Colon (tissue), 2 donors: Measurements from ENCODE around the gene SLCO3A1.

ENCODE experiments used
- FAIRE-seq: peaks from 2 replicates; lab custom pipeline; 2012; peaks lifted over from hg19 to GRCh38; lab: Jason Lieb, UNC
- donor health status: control.
- donor health status: control.

SLCO3A1 gene

DNA sequence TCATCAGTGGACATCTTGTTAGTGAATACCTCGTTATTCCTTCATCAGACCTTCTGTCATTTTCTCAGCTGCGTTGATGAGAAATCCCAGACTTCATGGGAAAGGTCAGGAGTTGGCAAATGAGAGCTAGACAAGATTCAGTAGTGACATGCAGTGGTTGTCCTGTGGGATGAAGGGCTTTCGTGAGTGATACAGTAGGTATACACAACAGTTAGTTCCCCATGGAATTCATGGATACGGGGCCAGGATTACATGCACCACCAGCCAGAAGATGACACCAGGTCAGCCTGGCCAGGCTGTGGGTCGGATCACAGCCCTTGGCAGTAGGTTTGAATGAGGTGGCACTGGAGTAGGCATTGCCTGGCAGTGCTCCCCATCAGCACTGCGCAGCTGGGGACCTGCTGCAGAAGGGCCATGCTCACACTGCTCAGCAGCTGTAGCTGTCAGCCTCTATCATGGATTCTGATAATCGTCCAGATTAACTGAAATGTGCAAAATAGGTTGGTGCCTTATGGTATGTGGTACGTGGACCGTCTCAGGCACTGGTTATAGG is 150.1 kb downstream of the SLCO3A1 start:
- FAIRE-seq: no peak

DNA sequence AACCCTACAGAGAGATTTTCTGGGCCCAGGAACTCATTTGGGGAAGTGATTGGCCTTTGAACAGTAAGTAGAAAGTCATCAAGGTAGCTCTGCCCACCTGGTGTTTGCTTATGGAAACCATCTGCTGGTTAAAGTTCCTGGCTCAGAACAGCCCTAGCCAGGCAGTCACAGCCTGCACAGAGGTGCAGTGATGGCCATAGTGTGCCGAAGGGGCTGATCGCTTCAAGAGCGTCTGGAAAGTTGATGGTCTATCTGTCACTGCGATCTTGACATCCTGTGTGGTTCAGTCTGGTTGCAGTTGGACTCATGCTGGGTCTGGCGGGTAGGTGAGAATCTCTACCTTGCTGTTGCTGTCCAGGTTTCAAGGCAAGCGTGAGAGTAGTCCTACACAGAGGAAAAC is 151.6 kb downstream of the SLCO3A1 start:
- FAIRE-seq: no peak

DNA sequence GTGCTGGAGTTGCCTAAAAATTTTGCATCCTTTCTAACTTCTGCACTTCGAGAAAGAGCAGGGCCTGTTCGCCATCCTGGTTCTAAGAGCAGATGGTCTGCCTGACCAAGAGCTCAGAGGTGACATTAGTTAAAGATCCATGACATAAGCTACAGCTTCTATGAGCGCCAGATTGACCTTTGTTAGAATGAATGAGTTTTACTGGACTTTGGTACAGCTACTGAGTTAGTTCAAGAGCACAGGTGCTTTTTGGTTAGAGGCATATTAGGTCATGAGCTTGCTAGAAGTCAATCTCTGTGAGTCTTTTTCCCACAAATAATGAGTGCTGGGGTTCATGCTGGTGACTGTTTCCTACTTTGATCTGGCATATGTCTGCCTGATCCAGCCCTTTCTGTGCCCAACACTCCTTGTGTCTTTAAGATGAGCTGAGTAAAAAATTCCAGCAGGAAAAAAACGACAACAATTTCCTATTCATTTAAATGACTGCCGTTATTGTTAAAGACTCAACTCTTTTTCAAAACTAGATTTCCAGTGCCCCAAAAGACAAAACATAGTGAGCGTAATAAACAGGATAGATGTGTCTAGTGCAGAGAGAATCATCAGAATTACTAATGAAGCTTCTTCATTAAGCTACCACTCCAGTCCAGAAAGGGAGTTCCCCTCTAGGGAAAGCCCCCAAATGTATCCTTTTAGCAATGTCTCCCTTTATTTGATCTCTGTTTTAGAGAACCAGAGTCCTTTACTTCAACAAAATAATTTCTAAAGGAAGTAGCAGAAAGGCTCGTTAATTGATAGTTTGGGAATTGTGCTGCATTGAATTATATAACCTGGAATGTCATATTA is 152.9 kb downstream of the SLCO3A1 start:
- no peak for FAIRE-seq

DNA sequence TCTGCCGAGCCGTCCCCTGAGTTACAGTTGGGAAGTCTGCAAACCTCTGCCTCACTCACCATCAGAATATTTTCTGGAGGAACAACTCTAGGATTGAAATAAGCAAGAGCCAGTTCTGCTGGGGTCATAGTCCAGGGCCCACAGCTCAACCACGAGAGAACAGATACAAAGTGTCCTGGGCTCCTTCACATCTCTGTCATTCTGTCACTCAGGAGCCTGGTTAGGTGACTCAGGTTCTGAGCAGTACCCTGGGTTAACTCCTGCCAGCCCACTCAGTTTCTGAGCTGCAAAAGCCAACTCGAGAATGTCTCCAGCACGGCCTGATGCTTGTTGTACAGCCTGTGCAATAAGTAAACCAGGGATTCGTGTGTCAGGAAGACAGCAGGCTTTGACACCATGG is 155.7 kb downstream of the SLCO3A1 start:
- FAIRE-seq: no peak

DNA sequence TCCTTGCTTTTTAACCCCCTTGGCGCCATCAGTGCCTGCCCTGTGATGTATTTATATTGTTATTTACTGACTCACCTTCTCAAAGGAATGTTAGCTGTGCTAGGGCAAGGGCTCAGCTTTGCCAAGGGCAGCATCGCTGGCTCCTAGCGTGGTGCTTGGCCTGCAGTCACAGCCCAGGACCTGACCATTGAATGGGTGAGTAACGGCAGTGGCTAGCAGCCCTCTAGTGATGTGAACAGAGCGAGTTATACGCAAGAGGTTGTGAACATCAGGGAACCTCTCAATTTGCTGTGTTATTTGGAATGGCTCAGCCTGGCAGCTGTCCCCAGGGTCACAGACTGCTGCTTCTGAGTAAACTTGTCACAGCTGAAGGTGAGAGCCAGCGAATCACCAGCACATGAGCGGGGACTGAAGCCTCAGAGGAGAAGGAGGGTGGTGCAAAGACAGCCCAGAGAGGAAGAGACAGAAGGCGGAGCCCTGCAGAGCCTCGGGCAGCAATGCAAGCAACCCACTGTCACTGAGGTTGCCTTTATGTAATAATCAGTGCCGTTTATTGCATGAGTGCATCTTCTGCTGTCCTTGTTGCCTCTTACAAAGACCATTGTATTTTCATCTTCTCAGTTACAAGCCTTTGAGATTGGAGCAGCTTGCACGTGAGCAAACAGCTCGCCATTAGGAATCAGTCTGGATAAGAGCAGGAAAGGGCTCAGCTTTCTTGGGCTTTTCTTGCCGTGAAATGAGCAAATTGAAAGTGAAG is 158.3 kb downstream of the SLCO3A1 start:
- FAIRE-seq: no peak

DNA sequence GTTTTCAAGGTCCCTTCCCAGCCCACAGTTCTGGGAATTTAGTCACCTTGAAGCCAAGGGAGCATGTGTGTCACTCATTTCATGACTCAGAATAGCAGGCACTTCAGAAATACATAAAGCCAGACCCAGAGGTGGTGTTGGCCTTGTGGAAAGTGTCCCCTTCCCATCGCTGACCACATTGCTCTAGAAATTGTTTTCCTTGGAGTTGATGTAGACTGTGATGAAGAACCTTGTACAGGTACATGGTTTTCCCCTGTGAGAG is 158.8 kb downstream of the SLCO3A1 start:
- no peak for FAIRE-seq

DNA sequence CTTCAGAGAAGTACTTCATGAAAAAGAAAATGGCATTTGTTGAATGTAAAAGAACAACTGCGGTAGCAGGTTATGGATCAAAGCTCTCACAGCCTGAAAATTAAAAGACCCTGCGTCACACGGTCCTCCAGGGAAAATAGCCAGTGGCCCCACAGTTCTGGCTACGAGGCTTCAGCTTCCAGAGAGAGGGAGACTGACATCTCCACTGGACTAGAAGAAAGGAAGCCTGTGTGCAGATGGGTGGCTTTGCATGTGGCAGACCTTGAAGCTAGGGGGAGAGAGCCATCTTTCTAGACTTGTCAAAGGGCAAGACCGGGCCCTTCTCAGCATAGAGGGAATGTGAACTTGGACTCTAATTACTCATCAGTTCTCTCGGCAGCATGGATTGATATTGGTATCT is 159.4 kb downstream of the SLCO3A1 start:
- no peak for FAIRE-seq

DNA sequence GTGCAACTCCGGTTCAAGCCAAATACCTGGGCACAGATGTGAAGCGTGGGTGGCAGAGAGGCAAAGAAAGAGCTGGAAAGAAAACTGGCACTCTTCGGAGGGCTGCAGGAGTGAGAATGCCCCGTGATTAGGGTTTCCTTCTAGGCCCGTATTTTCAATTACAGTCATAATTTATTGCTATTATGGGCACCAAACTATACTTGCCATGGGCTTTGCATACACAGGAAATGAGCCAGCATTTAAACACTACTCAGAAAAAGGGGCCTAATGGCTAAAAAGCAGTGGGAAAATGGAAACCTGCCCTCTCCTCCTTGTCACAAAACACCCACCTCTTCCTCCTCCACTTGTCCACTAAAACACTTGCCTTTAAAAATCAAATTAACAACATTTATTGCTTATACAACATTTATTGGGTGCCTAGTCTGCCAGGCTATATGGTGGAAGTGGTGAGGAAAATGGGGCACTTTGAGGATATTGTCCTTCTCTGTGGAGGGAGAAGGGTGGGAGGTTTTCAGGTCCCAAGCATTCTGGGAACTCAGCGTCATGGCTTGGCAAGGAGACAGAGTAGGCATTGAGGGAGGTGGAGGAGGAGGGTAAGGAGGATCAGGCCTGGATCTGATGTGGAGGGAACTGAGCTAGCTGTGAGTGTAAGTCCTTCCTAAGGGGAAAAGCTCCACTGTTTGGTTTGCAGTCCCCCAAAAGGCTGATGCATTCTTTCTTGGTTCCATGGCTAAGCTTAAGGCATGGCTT is 160.9 kb downstream of the SLCO3A1 start:
- FAIRE-seq: no peak

DNA sequence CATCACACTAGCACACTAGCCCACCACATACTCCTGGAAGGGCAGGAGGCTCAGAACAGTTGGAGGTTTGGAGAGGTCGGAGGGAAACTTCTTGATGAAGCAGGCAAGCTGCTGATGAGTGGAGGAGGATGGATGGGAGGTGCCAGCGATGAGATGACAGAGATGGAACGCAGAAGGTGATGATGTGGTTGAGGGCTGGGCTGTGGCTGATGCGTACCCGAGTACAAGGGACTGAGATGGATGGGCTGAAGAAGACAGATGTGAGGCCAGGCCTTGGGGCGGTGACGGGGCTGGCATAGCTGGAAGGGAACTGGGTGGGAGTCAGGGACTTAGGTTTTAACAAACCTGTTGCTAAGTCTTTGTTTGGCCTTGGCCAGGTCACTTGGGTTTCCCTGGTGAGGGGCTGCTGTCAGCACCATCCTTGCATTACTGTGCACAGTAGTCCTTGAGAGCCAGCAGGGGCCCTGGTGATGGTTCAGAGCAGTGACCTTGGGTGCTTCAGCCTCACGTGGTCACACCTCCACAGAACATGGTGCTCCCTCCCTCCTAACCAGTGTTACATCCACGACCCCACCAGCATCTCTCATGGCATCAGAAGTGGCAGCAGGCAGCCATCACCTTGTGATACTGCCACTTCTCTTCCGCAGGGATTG is 164.5 kb downstream of the SLCO3A1 start:
- FAIRE-seq: no peak

DNA sequence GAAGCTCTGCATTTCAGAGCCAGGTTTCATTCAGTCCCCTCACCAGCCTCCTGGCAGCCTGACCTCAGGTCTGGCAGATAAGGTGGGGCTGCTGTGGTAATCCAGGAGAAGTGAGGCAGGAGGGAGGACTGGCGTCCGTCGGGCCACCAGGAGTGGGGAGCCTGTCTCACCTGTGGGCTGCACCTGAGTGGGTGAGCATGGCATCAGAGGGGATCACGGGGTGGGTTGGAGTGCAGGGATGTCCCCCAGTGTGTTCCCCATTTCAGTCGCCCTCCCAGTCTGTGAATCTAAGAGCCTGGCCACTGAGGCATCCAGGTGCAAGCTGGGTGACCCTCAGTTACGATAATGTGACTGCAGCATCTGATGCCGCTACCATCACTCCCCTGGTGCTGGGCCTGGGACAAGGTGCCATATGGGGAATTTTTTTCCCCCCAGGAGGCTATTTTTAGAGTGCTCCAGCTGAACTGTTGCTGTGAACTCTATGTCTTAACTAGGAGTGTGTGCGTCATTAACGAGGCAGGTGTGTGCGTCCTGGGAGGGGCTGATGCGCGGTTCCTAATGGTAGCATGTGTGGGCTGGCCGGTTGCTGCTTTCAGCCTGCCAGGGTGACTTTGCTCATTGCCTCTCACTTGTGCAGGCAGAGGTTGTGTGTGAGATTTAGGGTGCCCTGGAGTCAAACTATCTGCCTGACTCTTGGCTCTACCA is 165.2 kb downstream of the SLCO3A1 start:
- no peak for FAIRE-seq

DNA sequence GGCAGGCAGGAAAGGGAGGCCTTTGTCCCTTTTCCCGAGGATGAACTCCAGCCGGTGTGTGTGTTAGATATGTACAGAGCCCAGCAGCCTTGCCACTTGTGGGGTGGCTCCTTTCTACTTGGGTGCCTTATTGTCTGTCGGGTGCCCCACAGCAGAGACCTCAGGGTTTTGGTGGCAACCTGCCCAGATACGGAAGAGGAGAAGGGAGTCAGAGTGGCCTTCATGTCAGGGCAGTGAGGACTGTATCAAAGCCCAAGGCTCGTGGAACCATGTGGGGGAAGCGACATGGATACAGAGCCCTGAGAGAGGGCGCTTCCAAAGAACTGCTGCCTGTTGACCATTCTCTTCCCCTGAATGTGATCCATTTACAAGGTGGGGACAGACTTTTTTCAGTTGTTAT is 166.2 kb downstream of the SLCO3A1 start:
- FAIRE-seq: no peak

DNA sequence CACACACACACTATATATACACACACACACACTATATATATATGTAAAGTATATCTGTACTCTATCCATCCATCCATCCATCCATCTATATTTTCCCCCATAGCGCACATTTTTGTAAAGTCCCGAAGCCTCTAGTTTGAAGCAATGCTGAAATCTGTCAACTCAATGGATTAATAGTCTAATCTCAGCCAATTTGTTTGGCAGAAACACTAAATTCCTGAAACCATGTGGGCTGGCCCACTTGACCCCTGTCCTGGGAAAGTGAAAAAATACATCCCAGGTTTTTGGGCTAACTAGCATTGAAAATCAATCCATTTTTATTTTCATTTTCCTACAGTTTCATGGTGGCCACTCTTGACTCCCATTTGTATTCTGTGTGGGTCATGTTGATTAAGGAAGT is 166.7 kb downstream of the SLCO3A1 start:
- FAIRE-seq: no peak

DNA sequence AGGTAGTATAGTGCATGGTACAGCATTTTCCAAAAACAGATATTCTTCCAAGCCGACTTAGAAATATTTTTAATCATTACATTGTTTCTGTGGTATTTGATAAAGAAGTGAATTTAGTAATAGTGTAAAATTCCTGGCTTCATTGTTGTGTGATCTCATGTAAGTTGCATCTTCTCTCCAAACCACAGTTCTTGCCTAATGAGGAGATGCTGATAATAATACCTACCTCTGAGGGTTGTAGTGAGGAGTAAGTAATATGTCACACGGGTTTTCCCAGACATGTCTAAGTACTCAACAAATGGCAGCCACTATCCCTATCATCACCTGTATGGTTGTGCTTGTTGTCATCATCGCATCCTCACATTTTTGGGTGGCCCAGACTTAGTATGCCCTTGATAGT is 167.3 kb downstream of the SLCO3A1 start:
- FAIRE-seq: no peak

DNA sequence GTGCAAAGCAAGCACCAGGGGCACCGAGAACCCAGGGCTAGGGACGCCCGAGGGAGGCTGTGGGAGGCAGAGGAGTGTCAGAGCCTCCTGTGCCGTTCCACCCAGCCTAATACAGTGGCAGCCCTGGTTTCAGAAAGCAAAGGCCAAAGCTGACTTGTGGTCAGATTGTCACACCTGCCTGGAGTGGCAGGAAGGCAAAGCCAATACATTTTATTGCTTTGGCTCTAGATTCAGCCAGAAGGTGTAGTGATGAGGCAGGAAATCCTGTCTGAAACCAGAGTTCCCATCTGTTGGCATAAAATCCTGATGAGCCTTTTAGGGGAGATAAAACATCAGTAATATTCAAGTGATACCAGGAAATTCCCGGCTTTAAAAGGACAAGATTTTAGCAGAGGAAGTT is 168.3 kb downstream of the SLCO3A1 start:
- no peak for FAIRE-seq

DNA sequence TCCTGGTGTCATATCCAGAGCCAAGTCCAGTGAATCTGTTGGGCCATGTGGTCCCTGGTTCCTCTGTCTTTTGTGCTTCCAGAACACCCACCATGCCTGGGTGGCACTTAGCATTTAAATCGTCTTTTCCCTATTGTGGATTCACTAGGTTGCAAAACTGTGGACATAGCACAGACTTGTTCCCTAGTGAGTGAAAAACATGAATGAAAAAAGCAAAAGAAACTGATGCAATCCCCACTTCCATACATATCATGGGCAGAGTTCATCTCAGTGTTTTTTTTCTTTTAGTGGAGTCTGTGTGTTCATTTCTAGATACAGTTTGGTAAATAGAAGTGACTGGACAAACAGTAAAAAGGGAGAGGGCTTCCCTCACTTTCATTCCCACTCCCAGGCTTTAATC is 170.5 kb downstream of the SLCO3A1 start:
- FAIRE-seq: no peak

DNA sequence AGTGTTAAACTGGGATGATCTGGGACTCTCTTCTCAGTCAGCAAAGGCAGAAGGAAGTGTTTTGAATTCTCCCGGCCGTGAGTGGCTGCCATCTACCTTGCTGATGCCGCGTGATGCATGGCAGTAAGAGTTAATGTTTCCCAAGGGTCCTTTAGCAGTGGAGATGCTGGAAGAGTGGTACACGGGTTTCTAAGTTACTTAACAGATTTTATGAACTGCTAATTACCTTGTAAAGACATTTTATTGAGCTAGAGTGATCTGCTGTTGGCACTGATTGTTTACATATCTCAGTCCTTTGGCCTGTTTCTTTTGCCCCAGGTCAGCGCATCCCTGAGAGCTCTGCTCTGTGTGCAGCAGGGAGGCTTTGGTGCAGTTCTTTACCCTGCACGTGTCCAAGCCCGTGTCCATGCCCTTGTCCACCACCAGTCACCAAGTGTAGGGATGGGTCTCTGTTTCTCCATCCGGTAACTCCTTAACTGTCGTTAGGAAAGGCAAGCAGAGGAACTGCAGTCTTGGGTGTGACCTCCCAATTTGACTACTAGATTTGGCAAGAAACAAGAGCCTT is 172.3 kb downstream of the SLCO3A1 start:
- FAIRE-seq: no peak

DNA sequence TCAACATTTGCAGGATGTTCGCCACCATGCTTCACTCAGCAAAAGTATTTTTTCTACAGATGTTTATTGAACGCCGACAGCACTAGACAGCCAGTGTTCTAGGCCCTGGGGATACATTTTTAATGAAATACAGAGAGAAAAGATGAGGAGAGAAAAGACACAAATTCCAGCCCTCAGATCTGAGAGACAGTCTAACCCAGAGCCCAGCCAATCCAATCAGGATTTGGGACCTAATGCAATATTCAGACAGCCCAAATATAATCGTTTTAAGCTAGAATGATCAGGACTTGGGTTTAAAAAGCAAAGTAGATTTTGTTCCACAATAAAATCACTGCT is 174.8 kb downstream of the SLCO3A1 start:
- no peak for FAIRE-seq

DNA sequence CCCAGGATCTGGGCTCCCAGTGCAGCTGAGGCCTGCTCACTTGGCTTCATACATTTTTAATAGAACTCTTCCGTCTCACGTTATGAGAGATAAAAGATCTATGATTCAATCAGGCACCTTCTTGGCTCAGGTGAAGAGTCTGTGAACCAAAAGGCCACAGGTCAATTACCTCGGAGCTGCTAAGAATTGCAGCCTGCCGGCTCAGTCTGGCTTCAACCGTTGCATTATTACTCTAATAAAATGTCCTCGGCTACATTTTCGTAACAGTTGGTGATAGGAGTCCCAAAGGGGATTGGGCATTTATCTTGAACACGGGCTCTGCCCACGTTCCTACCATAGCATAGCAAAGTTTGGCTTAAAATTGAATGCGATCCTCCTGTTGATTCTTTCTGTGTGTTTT is 176.3 kb downstream of the SLCO3A1 start:
- FAIRE-seq: no peak

DNA sequence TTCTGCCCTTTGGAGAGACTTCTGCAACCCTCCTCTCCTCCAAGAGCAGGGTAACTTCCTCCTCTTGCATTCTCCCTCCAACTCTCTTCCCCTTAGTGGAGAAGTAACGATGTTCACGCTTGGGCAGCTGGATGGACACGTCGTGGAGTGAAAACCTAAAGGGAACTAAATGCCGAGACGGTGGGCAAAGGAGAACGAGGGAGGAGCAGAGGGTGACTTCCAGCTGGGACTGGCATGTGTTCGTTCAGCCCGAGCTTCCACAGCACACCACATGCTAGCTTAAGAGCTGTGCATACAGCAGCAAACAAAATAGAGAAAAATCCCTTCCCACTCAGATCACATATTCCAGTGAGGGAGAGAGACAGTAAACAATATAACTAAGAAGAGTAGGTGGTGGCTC is 179.8 kb downstream of the SLCO3A1 start:
- FAIRE-seq: no peak

DNA sequence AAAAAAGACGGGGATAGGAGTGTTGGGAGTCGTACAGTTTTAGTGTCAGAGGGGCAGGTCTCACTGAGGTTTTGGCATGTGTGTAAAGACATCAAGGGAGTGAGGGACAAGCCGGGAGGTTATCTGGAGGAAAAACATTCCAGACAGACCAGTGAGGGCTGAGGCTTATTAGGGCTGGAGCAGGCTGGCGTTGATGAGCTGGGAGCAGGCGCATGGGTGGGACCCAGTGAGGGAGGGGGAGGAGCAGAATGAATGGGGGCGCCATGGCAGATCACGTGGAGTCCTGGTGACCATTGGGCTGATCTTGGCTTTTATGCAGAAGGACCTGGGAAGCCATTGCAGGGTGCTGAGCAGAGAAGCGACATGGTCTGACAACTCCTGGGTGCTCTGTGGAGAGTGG is 180.2 kb downstream of the SLCO3A1 start:
- FAIRE-seq: no peak

DNA sequence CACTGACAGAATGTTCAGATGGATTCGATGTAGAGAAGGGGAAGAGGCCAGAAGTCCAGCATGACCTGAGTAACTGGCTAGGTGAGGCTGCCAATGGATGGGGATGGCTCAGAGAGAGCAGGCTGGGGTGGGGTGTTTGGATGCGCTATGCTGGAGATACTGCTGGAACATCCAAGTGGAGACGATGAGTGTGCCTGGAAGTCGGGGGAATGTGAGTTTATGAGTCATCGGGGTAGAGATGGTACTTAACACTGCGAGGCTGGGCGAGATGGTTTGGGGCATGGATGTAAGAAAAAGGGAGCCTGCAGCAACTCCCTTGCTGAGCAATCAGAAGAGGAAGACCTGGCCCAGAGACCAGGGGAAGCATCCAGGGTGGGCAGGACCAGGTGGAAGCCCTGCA is 180.7 kb downstream of the SLCO3A1 start:
- no peak for FAIRE-seq

DNA sequence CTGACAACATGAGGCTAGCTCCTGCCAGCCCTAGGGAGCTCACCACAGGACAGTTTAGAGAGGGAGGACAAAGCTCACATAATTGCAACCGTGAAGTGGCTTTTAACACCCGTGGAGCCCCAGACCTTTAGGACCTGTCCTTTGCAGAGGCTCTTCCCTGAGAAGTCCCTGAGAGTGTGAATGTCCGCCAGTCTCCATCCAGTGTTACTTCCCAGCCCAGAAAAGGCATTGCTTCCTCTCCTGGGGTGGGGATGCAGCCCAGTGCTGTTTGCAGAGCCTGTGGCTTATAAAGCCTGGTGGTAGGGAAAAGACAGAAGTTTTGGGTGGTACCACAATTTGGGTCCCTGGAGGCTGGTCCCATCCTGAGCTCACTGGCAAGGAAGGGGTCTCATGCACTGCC is 182.0 kb downstream of the SLCO3A1 start:
- FAIRE-seq: no peak
